H9 (cell line): Measurements from ENCODE around the gene RC3H2. TPM values are rescaled to one million over a fixed set of nuclear protein-coding genes. Genes with fewer than 3 reads are reported as not detected.
A peak's percentile ranks its signal among the peaks of the same experiment; 100 is the strongest.

Experiments
- DNase-seq: peaks from one replicate; pipeline ENCODE4 v3.0.0-alpha.2; 2017
- H2AFZ ChIP-seq: one replicate; pipeline ENCODE4 v1.6.1; 2013; ENCODE audit warnings: mild to moderate bottlenecking, low read length, control low read depth, moderate library complexity
- H2AK5ac ChIP-seq: 2 replicates; pipeline ENCODE4 v1.6.1; 2013; ENCODE audit warnings: low read length, control low read depth, mixed read lengths; ENCODE audit not compliant: insufficient read length
- H2BK120ac ChIP-seq: one replicate; pipeline ENCODE4 v1.6.1; 2013; ENCODE audit warnings: low read depth, mild to moderate bottlenecking, low read length, control low read depth, inconsistent platforms; ENCODE audit not compliant: poor library complexity, severe bottlenecking
- H2BK12ac ChIP-seq: 2 replicates; pipeline ENCODE4 v1.6.1; 2013; ENCODE audit warnings: low read length, control low read depth, mixed read lengths, low read depth; ENCODE audit not compliant: insufficient read length
- H2BK15ac ChIP-seq: 2 replicates; pipeline ENCODE4 v1.6.1; 2013; ENCODE audit warnings: low read depth, low read length, control low read depth
- H2BK20ac ChIP-seq: one replicate; pipeline ENCODE4 v1.6.1; 2013; ENCODE audit warnings: low read depth, mild to moderate bottlenecking, low read length, control low read depth, inconsistent platforms; ENCODE audit not compliant: poor library complexity, severe bottlenecking
- H2BK5ac ChIP-seq: 2 replicates; pipeline ENCODE4 v1.6.1; 2013; ENCODE audit warnings: low read length, control low read depth, mixed read lengths; ENCODE audit not compliant: insufficient read length
- H3K14ac ChIP-seq: 2 replicates; pipeline ENCODE4 v1.6.1; 2013; ENCODE audit warnings: low read length, control low read depth; ENCODE audit not compliant: insufficient read depth
- H3K18ac ChIP-seq: 2 replicates; pipeline ENCODE4 v1.6.1; 2013; ENCODE audit warnings: low read depth, mild to moderate bottlenecking, mixed read lengths, low read length, control low read depth; ENCODE audit not compliant: insufficient read length
- H3K23ac ChIP-seq: 2 replicates; pipeline ENCODE4 v1.6.1; 2013; ENCODE audit warnings: low read length, control low read depth, mixed read lengths, low read depth; ENCODE audit not compliant: insufficient read length
- H3K23me2 ChIP-seq: 2 replicates; pipeline ENCODE4 v1.6.1; 2013; ENCODE audit warnings: low read depth, mild to moderate bottlenecking, mixed read lengths, low read length, control low read depth; ENCODE audit not compliant: insufficient read length, poor library complexity, severe bottlenecking
- H3K27ac ChIP-seq: 2 replicates; pipeline ENCODE4 v1.5.1; 2013; ENCODE audit warnings: low read length, control low read depth, mixed read lengths, low read depth; ENCODE audit not compliant: insufficient read length
- H3K27me3 ChIP-seq: 2 replicates; pipeline ENCODE4 v1.6.1; 2013; ENCODE audit warnings: low read length, control low read depth, inconsistent platforms; ENCODE audit not compliant: insufficient read depth
- H3K4ac ChIP-seq: 2 replicates; pipeline ENCODE4 v1.6.1; 2013; ENCODE audit warnings: low read depth, mild to moderate bottlenecking, control low read depth, inconsistent platforms, low read length, moderate library complexity
- H3K4me1 ChIP-seq: 2 replicates; pipeline ENCODE4 v1.6.1; 2013; ENCODE audit warnings: low read length, control low read depth, inconsistent platforms; ENCODE audit not compliant: insufficient read depth
- H3K4me2 ChIP-seq: 2 replicates; pipeline ENCODE4 v1.6.1; 2013; ENCODE audit warnings: low read length, control low read depth, mixed read lengths; ENCODE audit not compliant: insufficient read length, insufficient read depth
- H3K56ac ChIP-seq: 2 replicates; pipeline ENCODE4 v1.6.1; 2013; ENCODE audit warnings: low read depth, mild to moderate bottlenecking, mixed read lengths, low read length, control low read depth; ENCODE audit not compliant: insufficient read length
- H3K79me1 ChIP-seq: 2 replicates; pipeline ENCODE4 v1.6.1; 2013; ENCODE audit warnings: low read depth, mild to moderate bottlenecking, moderate library complexity, low read length, control low read depth, inconsistent platforms; ENCODE audit not compliant: insufficient read depth, poor library complexity, severe bottlenecking
- H3K79me2 ChIP-seq: 2 replicates; pipeline ENCODE4 v1.6.1; 2013; ENCODE audit warnings: low read length, control low read depth, inconsistent platforms; ENCODE audit not compliant: insufficient read depth
- H3K9ac ChIP-seq: 2 replicates; pipeline ENCODE4 v1.6.1; 2013; ENCODE audit warnings: low read length, control low read depth, mixed read lengths; ENCODE audit not compliant: insufficient read length; ENCODE audit errors: extremely low read depth
- H3K9me3 ChIP-seq: one replicate; pipeline ENCODE4 v1.6.1; 2013; ENCODE audit warnings: low read depth, low read length, inconsistent platforms; ENCODE audit not compliant: control insufficient read depth
- H3T11ph ChIP-seq: one replicate; pipeline ENCODE4 v1.6.1; 2013; ENCODE audit warnings: mild to moderate bottlenecking, low read length, control low read depth, inconsistent platforms
- H4K20me1 ChIP-seq: one replicate; pipeline ENCODE4 v1.6.1; 2013; ENCODE audit not compliant: control insufficient read depth, insufficient read length, insufficient read depth
- H4K5ac ChIP-seq: 2 replicates; pipeline ENCODE4 v1.6.1; 2013; ENCODE audit warnings: low read depth, mild to moderate bottlenecking, mixed read lengths, low read length, control low read depth; ENCODE audit not compliant: insufficient read length
- H4K8ac ChIP-seq: replicated peaks from 2 replicates; pipeline ENCODE4 v1.6.1; 2013; ENCODE audit warnings: low read length, control low read depth, mixed read lengths, low read depth; ENCODE audit not compliant: insufficient read length
- H4K91ac ChIP-seq: 2 replicates; pipeline ENCODE4 v1.6.1; 2013; ENCODE audit warnings: low read depth, mild to moderate bottlenecking, moderate library complexity, mixed read lengths, low read length, control low read depth; ENCODE audit not compliant: insufficient read length
- H3K27ac Mint-ChIP-seq, 3 experiments: 2 replicates in 2 of 3; 3 replicates in 1 of 3; pipeline ENCODE4 v1.8.0; 2020 to 2021; ENCODE audit warnings: mixed read lengths in 3 of 3, mild to moderate bottlenecking in 1 of 3, moderate library complexity in 1 of 3
- H3K27me3 Mint-ChIP-seq: 2 replicates; pipeline ENCODE4 v1.8.0; 2021; ENCODE audit warnings: low read depth, mild to moderate bottlenecking, moderate library complexity, mixed read lengths
- H3K36me3 Mint-ChIP-seq, 3 experiments: 2 replicates in 2 of 3; 3 replicates in 1 of 3; pipeline ENCODE4 v1.8.0; 2020 to 2021; ENCODE audit warnings: low read depth in 3 of 3, mixed read lengths in 3 of 3; ENCODE audit not compliant: insufficient read depth in 1 of 3
- H3K4me1 Mint-ChIP-seq, 2 experiments: 2 replicates each; pipeline ENCODE4 v1.8.0; 2020; ENCODE audit warnings: mixed read lengths in 2 of 2
- H3K4me3 Mint-ChIP-seq, 2 experiments: 2 replicates in 1 of 2; 3 replicates in 1 of 2; pipeline ENCODE4 v1.8.0; 2020 to 2021; ENCODE audit warnings: mild to moderate bottlenecking in 2 of 2, mixed read lengths in 2 of 2, moderate library complexity in 1 of 2
- H3K9me3 Mint-ChIP-seq, 2 experiments: 2 replicates in 1 of 2; 3 replicates in 1 of 2; pipeline ENCODE4 v1.8.0; 2020; ENCODE audit warnings: mild to moderate bottlenecking in 2 of 2, mixed read lengths in 2 of 2, moderate library complexity in 1 of 2
- CTCF ChIP-seq: fragments of 200-600 bp; sonication (generic); conservative IDR thresholded peaks from 3 replicates; pipeline ENCODE4 v1.8.0; 2021; ENCODE audit warnings: antibody characterized with exemption, mild to moderate bottlenecking
- WGBS: extraction: QIAGEN DNeasy Blood & Tissue Kit; methylation state at CpG from one replicate; pipeline ENCODE4 v1.1.7; 2013; ENCODE audit warnings: missing lambda C conversion rate, low lambda C conversion rate, mixed read lengths; ENCODE audit not compliant: insufficient read length; ENCODE audit errors: extremely low coverage; 5-methylcytosine and 5-hydroxymethylcytosine counted together
- total RNA-seq: library from RNA; stranded (reverse); gene quantifications from 2 replicates; pipeline ENCODE4 v1.2.1, GENCODE V29; 2021

RC3H2 gene
- total RNA-seq, 1 experiment from 2014 or later = 49.0 TPM

- H4K20me1 ChIP-seq = no peaks in the 10 kb centered on the region
- H4K5ac ChIP-seq = no peak overlapping the region
- H3K4ac ChIP-seq = no peak overlapping the region
- Mint-ChIP-seq H3K4me3 (no peak overlapping the region), H3K27me3 (no peaks in the 10 kb centered on the region), H3K4me1 (no peaks in the 10 kb centered on the region), H3K9me3 (no peaks in the 10 kb centered on the region; a peak in 1 of 5 replicates), H3K27ac (0 out of 7 replicates have a peak overlapping the region, but pooled peaks of 1 of the 3 experiments have one; percentile 60), H3K36me3 (peaks cover 14 to 28% (median 14%) of the 10 kb centered on the region in 3 experiments)
- H3K4me2 ChIP-seq = no peak overlapping the region
- H2AFZ ChIP-seq = no peak overlapping the region
- no peak overlapping the region for H3K56ac ChIP-seq
- H2BK20ac ChIP-seq = no peak overlapping the region
- no peak overlapping the region for H2BK12ac ChIP-seq
- no peak overlapping the region for H2AK5ac ChIP-seq
- H3K79me1 ChIP-seq = no peaks in the 10 kb centered on the region
- no peak overlapping the region for H3K23ac ChIP-seq
- no peaks in the 10 kb centered on the region for H3K9me3 ChIP-seq
- H3K4me1 ChIP-seq = no peaks in the 10 kb centered on the region
- H2BK120ac ChIP-seq = no peak overlapping the region
- no peak overlapping the region for H4K91ac ChIP-seq
- H3K9ac ChIP-seq = no peak overlapping the region
- no peak overlapping the region for H3K18ac ChIP-seq
- H2BK15ac ChIP-seq = no peak overlapping the region
- no peaks in the 10 kb centered on the region for H3K79me2 ChIP-seq
- H4K8ac ChIP-seq = no peak overlapping the region
- no peak overlapping the region for H3T11ph ChIP-seq
- no peak for DNase-seq
- no peak overlapping the region for H3K14ac ChIP-seq
- no peak overlapping the region for H2BK5ac ChIP-seq
- no peaks in the 10 kb centered on the region for H3K23me2 ChIP-seq
- no peak for TF ChIP-seq CTCF
- H3K27me3 ChIP-seq = no peaks in the 10 kb centered on the region
- WGBS = no CpG with 5 or more reads among the region's 17 CpGs
- no peak overlapping the region for H3K27ac ChIP-seq
Observed at GRCh38 chr9:122816163-122816867, 88.8 kb downstream of the RC3H2 start.
